Type B pancreatic cell (in vitro differentiated cells): ENCODE data around the gene INHBC. TPM values are rescaled to one million over a fixed set of nuclear protein-coding genes. Genes with fewer than 3 reads are reported as not detected.

Source experiments
- DNase-seq: peaks from one replicate; pipeline ENCODE4 v3.0.0; 2021; ENCODE audit warnings: mixed read lengths; ENCODE audit not compliant: unreplicated experiment; ENCODE audit errors: extremely low spot score
- H3K27ac Mint-ChIP-seq: 2 replicates; pipeline ENCODE4 v1.8.0; 2021; ENCODE audit warnings: mild to moderate bottlenecking, mixed read lengths
- H3K27me3 Mint-ChIP-seq: 2 replicates; pipeline ENCODE4 v1.8.0; 2021; ENCODE audit warnings: mixed read lengths
- H3K36me3 Mint-ChIP-seq: 2 replicates; pipeline ENCODE4 v1.8.0; 2021; ENCODE audit warnings: mixed read lengths
- H3K4me1 Mint-ChIP-seq: one replicate; pipeline ENCODE4 v1.8.0; 2021; ENCODE audit warnings: mixed read lengths; ENCODE audit not compliant: unreplicated experiment
- H3K4me3 Mint-ChIP-seq: 2 replicates; pipeline ENCODE4 v1.8.0; 2021; ENCODE audit warnings: mild to moderate bottlenecking, mixed read lengths
- H3K9me3 Mint-ChIP-seq: 2 replicates; pipeline ENCODE4 v1.8.0; 2021; ENCODE audit warnings: mixed read lengths
- total RNA-seq: library from RNA; stranded (reverse); gene quantifications from 2 replicates; pipeline ENCODE4 v1.2.1, GENCODE V29; 2021; ENCODE audit warnings: low replicate concordance
- TF ChIP-seq, protein P1 (sequence below): fragments of 200-600 bp; sonication (generic); conservative IDR thresholded peaks from 2 replicates; pipeline ENCODE4 v1.5.0; 2021; ENCODE audit warnings: antibody characterized with exemption, mild to moderate bottlenecking

Gene INHBC
- total RNA-seq, 1 donor from 2014 or later = not detected

DNA sequence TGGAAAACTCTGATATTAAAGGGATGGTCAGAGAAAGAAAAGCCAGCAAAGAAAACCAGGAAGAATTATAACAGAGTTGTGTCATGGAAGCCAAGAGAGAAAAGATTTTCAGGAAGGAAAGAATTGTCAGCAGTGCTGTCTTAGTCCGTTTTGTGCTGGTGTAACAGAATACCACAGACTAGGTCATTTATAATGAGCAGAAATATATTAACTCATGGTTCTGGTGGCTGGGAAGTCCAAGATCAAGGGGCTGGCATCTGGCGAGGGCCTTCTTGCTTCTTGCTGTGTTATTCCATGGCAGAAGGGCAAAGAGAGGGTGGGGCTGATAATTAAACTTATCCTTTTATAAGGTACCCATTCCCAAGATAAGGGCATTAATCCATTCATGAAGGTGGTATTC is 14.1 kb downstream of the INHBC start:
- no peak for DNase-seq
- Mint-ChIP-seq H3K4me3 (no peak overlapping the region), H3K9me3 (peaks cover 4% of the 10 kb centered on the region), H3K4me1 (peaks cover 5% of the 10 kb centered on the region), H3K27me3 (no peaks in the 10 kb centered on the region), H3K36me3 (no peaks in the 10 kb centered on the region), H3K27ac (no peak overlapping the region)
- TF ChIP-seq, protein P1, sequence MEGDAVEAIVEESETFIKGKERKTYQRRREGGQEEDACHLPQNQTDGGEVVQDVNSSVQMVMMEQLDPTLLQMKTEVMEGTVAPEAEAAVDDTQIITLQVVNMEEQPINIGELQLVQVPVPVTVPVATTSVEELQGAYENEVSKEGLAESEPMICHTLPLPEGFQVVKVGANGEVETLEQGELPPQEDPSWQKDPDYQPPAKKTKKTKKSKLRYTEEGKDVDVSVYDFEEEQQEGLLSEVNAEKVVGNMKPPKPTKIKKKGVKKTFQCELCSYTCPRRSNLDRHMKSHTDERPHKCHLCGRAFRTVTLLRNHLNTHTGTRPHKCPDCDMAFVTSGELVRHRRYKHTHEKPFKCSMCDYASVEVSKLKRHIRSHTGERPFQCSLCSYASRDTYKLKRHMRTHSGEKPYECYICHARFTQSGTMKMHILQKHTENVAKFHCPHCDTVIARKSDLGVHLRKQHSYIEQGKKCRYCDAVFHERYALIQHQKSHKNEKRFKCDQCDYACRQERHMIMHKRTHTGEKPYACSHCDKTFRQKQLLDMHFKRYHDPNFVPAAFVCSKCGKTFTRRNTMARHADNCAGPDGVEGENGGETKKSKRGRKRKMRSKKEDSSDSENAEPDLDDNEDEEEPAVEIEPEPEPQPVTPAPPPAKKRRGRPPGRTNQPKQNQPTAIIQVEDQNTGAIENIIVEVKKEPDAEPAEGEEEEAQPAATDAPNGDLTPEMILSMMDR = no peak

DNA sequence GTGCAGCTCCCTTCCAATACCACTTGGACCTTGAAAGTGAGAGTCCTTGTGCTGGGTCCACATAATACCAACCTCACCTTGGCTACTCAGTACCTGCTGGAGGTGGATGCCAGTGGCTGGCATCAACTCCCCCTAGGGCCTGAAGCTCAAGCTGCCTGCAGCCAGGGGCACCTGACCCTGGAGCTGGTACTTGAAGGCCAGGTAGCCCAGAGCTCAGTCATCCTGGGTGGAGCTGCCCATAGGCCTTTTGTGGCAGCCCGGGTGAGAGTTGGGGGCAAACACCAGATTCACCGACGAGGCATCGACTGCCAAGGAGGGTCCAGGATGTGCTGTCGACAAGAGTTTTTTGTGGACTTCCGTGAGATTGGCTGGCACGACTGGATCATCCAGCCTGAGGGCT is 14.8 kb downstream of the INHBC start:
- no peaks in the 10 kb centered on the region for H3K27me3 Mint-ChIP-seq
- peaks cover 4% of the 10 kb centered on the region for H3K9me3 Mint-ChIP-seq
- H3K4me3 Mint-ChIP-seq = no peak overlapping the region
- no peaks in the 10 kb centered on the region for H3K36me3 Mint-ChIP-seq
- TF ChIP-seq, protein P1 = no peak
- DNase-seq = no peak
- H3K4me1 Mint-ChIP-seq = peaks cover 5% of the 10 kb centered on the region
- H3K27ac Mint-ChIP-seq = no peak overlapping the region

DNA sequence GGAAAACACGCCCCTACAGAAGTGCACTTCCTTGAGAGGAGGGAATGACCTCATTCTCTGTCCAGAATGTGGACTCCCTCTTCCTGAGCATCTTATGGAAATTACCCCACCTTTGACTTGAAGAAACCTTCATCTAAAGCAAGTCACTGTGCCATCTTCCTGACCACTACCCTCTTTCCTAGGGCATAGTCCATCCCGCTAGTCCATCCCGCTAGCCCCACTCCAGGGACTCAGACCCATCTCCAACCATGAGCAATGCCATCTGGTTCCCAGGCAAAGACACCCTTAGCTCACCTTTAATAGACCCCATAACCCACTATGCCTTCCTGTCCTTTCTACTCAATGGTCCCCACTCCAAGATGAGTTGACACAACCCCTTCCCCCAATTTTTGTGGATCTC is 15.5 kb downstream of the INHBC start:
- H3K9me3 Mint-ChIP-seq = peaks cover 4% of the 10 kb centered on the region
- H3K36me3 Mint-ChIP-seq = no peaks in the 10 kb centered on the region
- TF ChIP-seq, protein P1 = no peak
- peaks cover 5% of the 10 kb centered on the region for H3K4me1 Mint-ChIP-seq
- DNase-seq = no peak
- H3K27me3 Mint-ChIP-seq = no peaks in the 10 kb centered on the region
- H3K27ac Mint-ChIP-seq = peak overlapping the region; percentile 25
- no peak overlapping the region for H3K4me3 Mint-ChIP-seq

DNA sequence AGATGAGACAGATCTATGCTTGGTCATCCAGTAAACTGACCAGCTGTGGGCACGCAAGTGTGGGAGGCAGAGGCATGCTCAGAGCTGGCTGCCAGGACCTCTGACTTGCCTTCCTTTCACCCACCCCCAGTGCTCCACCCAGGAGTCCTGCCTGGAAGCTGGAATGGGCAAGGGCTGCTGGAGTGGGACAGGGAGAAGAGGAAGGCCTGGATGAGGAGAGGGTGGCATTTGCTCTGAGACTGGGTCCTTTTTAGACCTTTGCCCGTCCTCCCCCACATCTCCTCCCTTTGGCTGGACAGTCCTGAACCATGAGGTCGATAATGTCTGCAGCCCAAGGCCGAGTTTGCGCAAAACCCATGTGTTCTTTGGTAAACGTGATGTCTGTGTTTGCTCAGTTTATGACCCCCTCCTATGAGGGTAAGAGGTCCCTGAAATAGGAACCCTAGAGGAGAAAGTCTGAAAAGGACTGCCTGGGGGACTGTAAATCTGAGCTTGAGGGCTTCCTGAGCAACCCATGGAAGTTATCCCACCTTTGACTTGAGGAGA is 16.7 kb downstream of the INHBC start:
- H3K4me3 Mint-ChIP-seq = no peak overlapping the region
- H3K9me3 Mint-ChIP-seq = peaks cover 4% of the 10 kb centered on the region
- DNase-seq = no peak
- peaks cover 3% of the 10 kb centered on the region for H3K27me3 Mint-ChIP-seq
- H3K27ac Mint-ChIP-seq = no peak overlapping the region
- peaks cover 10% of the 10 kb centered on the region for H3K4me1 Mint-ChIP-seq
- H3K36me3 Mint-ChIP-seq = no peaks in the 10 kb centered on the region
- TF ChIP-seq, protein P1 = no peak

DNA sequence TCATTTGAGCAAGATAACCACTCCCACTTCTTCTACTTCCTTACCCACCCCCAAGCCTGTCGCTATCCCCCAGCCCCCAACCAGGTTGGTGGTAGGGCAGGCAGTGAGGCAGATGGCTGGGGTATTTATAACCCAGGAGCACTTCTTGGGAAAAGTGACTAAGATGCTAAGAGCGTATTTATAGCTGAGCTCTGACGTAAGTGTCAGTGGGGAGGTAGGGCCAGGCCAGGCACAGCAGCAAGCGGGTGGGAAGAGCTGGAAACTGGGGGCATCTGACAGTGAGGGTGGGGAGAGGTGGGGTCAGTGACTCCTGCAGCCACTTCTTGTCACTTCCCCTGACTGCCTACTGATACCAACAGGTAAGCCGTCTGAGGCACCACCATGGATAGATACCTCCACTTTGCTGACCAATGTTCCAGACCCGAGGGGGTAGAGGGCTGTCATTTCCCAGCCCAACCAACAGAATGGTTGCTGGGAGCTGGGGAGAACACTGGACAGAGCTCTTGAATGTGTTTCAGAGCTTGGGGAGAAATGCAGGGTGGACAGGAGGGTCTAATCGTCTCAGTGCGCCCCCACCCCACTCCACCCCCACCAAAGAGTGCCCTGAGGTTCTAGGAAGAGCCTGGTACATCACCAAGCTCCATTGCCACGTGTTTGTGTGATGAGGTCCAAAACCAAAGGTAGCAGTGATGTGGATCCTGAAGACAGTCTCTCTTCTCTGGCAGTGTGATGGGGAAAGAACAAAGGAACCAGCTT is 17.8 kb downstream of the INHBC start:
- H3K27me3 Mint-ChIP-seq = peaks cover 3% of the 10 kb centered on the region
- H3K4me1 Mint-ChIP-seq = peaks cover 10% of the 10 kb centered on the region
- peaks cover 4% of the 10 kb centered on the region for H3K9me3 Mint-ChIP-seq
- TF ChIP-seq, protein P1 = no peak
- H3K4me3 Mint-ChIP-seq = no peak overlapping the region
- H3K27ac Mint-ChIP-seq = no peak overlapping the region
- no peak for DNase-seq
- no peaks in the 10 kb centered on the region for H3K36me3 Mint-ChIP-seq
